Ovary (tissue), 3 donors: Measurements from ENCODE around the gene TMEM52B.

Experiments
- CTCF ChIP-seq, 3 donors: fragments of 450-650 bp in 2 of 3; fragments of 200-600 bp in 1 of 3; IDR thresholded peaks; one replicate each; pipeline versions ENCODE4 v1.5.1 to v1.8.0; 2016 to 2022; ENCODE audit warnings: antibody characterized with exemption in 3 of 3, mild to moderate bottlenecking in 1 of 3
- EP300 ChIP-seq: sonication (generic); formaldehyde crosslinking; IDR thresholded peaks from one replicate; pipeline ENCODE4 v1.6.1; 2017; ENCODE audit warnings: antibody characterized with exemption
- POLR2A ChIP-seq: fragments of 450-650 bp; IDR thresholded peaks from one replicate; pipeline ENCODE4 v1.6.1; 2017; ENCODE audit warnings: antibody characterized with exemption, mild to moderate bottlenecking, moderate library complexity
- donor health status: DM: no; HTN: no; CAD: no.

- no peak for TF ChIP-seq EP300
- TF ChIP-seq CTCF (IDR thresholded peaks at IDR 0.05): no peak
- no peak for TF ChIP-seq POLR2A
Observed at GRCh38 chr12:10163084-10163483, 15.7 kb upstream of the TMEM52B start.
